PC-9 (cell line): ENCODE results near the gene APOLD1. TPM values are rescaled to one million over a fixed set of nuclear protein-coding genes. Genes with fewer than 3 reads are reported as not detected.

Experiments used
- BruUV-seq: library from RNA; stranded (reverse); fragments of 400-500 nt; replicated peaks from 2 replicates; lab custom pipeline; 2021; lab: Mats Ljungman, UMichigan
- CTCF ChIA-PET: fragments of 300-600 bp; sonication (Branson Sonifier 250); formaldehyde crosslinking; loops from one replicate; lab custom pipeline; 2022; ENCODE audit warnings: antibody characterized with exemption; lab: Charles Lee
- POLR2A ChIA-PET: fragments of 300-600 bp; sonication (Branson Sonifier 250); formaldehyde crosslinking; loops from one replicate; lab custom pipeline; 2022; ENCODE audit warnings: antibody characterized with exemption; ENCODE audit not compliant: unreplicated experiment; lab: Charles Lee
- DNase-seq, 2 experiments: peaks; one replicate each; pipeline versions ENCODE4 v3.0.0 to v3.0.0-alpha.2; 2015 to 2022; ENCODE audit warnings: mixed read lengths in 1 of 2
- H2AFZ ChIP-seq: fragments of 200-600 bp; sonication (generic); 2 replicates; pipeline ENCODE4 v1.8.1; 2017; ENCODE audit warnings: antibody characterized with exemption
- H3F3A ChIP-seq: fragments of 200-600 bp; sonication (generic); 2 replicates; pipeline ENCODE4 v1.8.1; 2017; ENCODE audit warnings: antibody characterized with exemption, mild to moderate bottlenecking, low read depth; ENCODE audit not compliant: insufficient read depth
- H3K27ac ChIP-seq: fragments of 200-600 bp; sonication (generic); 2 replicates; pipeline ENCODE4 v1.6.1; 2016; ENCODE audit warnings: mixed run types
- H3K27me3 ChIP-seq: fragments of 200-600 bp; sonication (generic); 2 replicates; pipeline ENCODE4 v1.6.1; 2016; ENCODE audit warnings: low read depth, mixed run types; ENCODE audit not compliant: insufficient read depth
- H3K36me3 ChIP-seq: fragments of 200-600 bp; sonication (generic); 2 replicates; pipeline ENCODE4 v1.6.1; 2016; ENCODE audit warnings: low read depth, mixed run types
- H3K4me1 ChIP-seq: fragments of 200-600 bp; sonication (generic); replicated peaks from 2 replicates; pipeline ENCODE4 v1.6.1; 2016; ENCODE audit warnings: mixed run types; ENCODE audit not compliant: insufficient read depth
- H3K4me2 ChIP-seq: fragments of 200-600 bp; sonication (generic); 2 replicates; pipeline ENCODE4 v1.6.1; 2017; ENCODE audit warnings: mixed run types
- H3K4me3 ChIP-seq: fragments of 200-600 bp; sonication (generic); 2 replicates; pipeline ENCODE4 v1.6.1; 2016; ENCODE audit warnings: mixed run types
- H3K79me2 ChIP-seq: fragments of 200-600 bp; sonication (generic); 2 replicates; pipeline ENCODE4 v1.6.1; 2017; ENCODE audit warnings: low read depth, mixed run types
- H3K9me2 ChIP-seq: fragments of 200-600 bp; sonication (generic); 2 replicates; pipeline ENCODE4 v1.8.1; 2017; ENCODE audit warnings: mild to moderate bottlenecking; ENCODE audit not compliant: insufficient read depth
- H3K9me3 ChIP-seq: fragments of 200-600 bp; sonication (generic); 2 replicates; pipeline ENCODE4 v1.8.1; 2016; ENCODE audit warnings: low read depth; ENCODE audit not compliant: insufficient read depth
- H4K20me1 ChIP-seq: fragments of 200-600 bp; sonication (generic); 2 replicates; pipeline ENCODE4 v1.8.1; 2017; ENCODE audit not compliant: insufficient read depth
- CTCF ChIP-seq: fragments of 200-600 bp; sonication (generic); conservative IDR thresholded peaks from 2 replicates; pipeline ENCODE4 v1.6.1; 2017; ENCODE audit warnings: mixed run types, antibody characterized with exemption, mild to moderate bottlenecking, moderate library complexity
- EZH2 ChIP-seq: fragments of 200-600 bp; sonication (generic); IDR thresholded peaks from 2 replicates; pipeline ENCODE4 v1.8.0; 2017; ENCODE audit warnings: antibody characterized with exemption, low read depth
- intact Hi-C: fragments of 100-400 bp; cut with micrococcal nuclease; formaldehyde crosslinking; loops from one replicate; pipeline ENCODE4 v1.10.0; 2022; ENCODE audit not compliant: unreplicated experiment
- total RNA-seq: library from RNA; stranded (reverse); gene quantifications from 2 replicates; pipeline ENCODE4 v1.2.3, GENCODE V29; 2021

Gene APOLD1
- total RNA-seq, 1 experiment from 2014 or later, result 23.3 TPM

- no TSS peak for BruUV-seq
- Histone ChIP-seq H3K9me2 (no peaks in the 10 kb centered on the region), H3K9me3 (no peaks in the 10 kb centered on the region), H3K36me3 (no peaks in the 10 kb centered on the region), H3K4me3 (no peak overlapping the region), H3K4me2 (no peak overlapping the region), H3K27me3 (no peaks in the 10 kb centered on the region), H3K27ac (no peak overlapping the region), H4K20me1 (no peaks in the 10 kb centered on the region), H3K79me2 (no peaks in the 10 kb centered on the region), H3F3A (peaks cover 3% of the 10 kb centered on the region; the same call in 1 of the 2 replicates), H2AFZ (no peak overlapping the region), H3K4me1 (peaks cover 24% of the 10 kb centered on the region)
- intact Hi-C loops, result no loop called here
- ChIA-PET CTCF (no interaction called here), POLR2A (no interaction called here)
- DNase-seq, result no peak
- TF ChIP-seq CTCF (no peak), EZH2 (no peak)
Observed at GRCh38 chr12:12747278-12747677, 38.2 kb upstream of the APOLD1 start.

DNA sequence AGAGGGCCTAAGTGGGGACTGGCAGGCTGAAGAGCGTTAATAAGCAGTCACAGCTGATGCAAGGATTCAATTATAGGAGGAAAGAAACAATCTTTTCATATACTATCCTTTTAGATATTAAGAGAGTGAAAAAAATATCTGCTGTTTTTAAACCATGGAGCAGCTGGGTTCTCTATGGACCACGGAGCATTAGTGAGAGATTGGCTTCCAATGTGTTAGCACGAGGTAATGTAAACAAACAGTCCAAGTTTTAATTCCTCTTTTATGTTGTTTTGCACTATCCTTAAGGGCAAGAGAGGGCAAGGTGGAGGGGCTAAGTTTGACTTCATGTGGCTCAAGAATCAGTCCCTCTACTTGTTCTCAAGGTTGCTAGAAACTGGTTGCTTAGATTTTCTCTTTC is 37.4 kb upstream of the APOLD1 start:
- intact Hi-C loops, result no loop called here
- TF ChIP-seq EZH2 (no peak), CTCF (no peak)
- Histone ChIP-seq H3K9me3 (no peaks in the 10 kb centered on the region), H3K36me3 (no peaks in the 10 kb centered on the region), H3K4me1 (peaks cover 24% of the 10 kb centered on the region), H2AFZ (no peak overlapping the region), H3F3A (peaks cover 3% of the 10 kb centered on the region; the same call in 1 of the 2 replicates), H3K27ac (no peak overlapping the region), H4K20me1 (no peaks in the 10 kb centered on the region), H3K27me3 (no peaks in the 10 kb centered on the region), H3K4me2 (no peak overlapping the region), H3K9me2 (no peaks in the 10 kb centered on the region), H3K4me3 (no peak overlapping the region), H3K79me2 (no peaks in the 10 kb centered on the region)
- ChIA-PET POLR2A (no interaction called here), CTCF (no interaction called here)
- no peak for DNase-seq
- no TSS peak for BruUV-seq

- H3K36me3 ChIP-seq, result no peaks in the 10 kb centered on the region
- H3K27me3 ChIP-seq, result no peaks in the 10 kb centered on the region
- H2AFZ ChIP-seq, result no peak overlapping the region
- peaks cover 3% of the 10 kb centered on the region; the same call in 1 of the 2 replicates for H3F3A ChIP-seq
- no TSS peak for BruUV-seq
- no peaks in the 10 kb centered on the region for H3K9me2 ChIP-seq
- TF ChIP-seq CTCF (no peak), EZH2 (no peak)
- ChIA-PET CTCF (no interaction called here), POLR2A (no interaction called here)
- no peak overlapping the region for H3K27ac ChIP-seq
- no peak overlapping the region for H3K4me2 ChIP-seq
- no peak for DNase-seq
- no peaks in the 10 kb centered on the region for H3K79me2 ChIP-seq
- H3K9me3 ChIP-seq, result no peaks in the 10 kb centered on the region
- intact Hi-C loops, result no loop called here
- peaks cover 22% of the 10 kb centered on the region for H3K4me1 ChIP-seq
- H4K20me1 ChIP-seq, result no peaks in the 10 kb centered on the region
- no peak overlapping the region for H3K4me3 ChIP-seq
Observed at GRCh38 chr12:12749433-12749832, 36.0 kb upstream of the APOLD1 start.
